Lower leg skin (tissue), 4 donors: ENCODE results near the gene LDB3. TPM values are rescaled to one million over a fixed set of nuclear protein-coding genes. Genes with fewer than 3 reads are reported as not detected.

Experiments
- DNase-seq, 2 donors: peaks; one replicate each; pipeline ENCODE4 v3.0.0-alpha.2; 2019; ENCODE audit warnings: low spot score in 2 of 2
- H3K4me3 ChIP-seq: fragments of 200-600 bp; sonication (generic); 2 replicates; pipeline ENCODE4 v1.5.1; 2017; ENCODE audit warnings: mild to moderate bottlenecking, low read depth; ENCODE audit not compliant: poor library complexity, severe bottlenecking
- POLR2A ChIP-seq, 2 donors: fragments of 450-650 bp; IDR thresholded peaks; one replicate each; pipeline ENCODE4 v1.6.1; 2016 to 2017; ENCODE audit warnings: antibody characterized with exemption in 2 of 2, mild to moderate bottlenecking in 1 of 2, moderate library complexity in 1 of 2
- WGBS, 2 donors: methylation state at CpG; one replicate each; pipeline ENCODE4 v1.1.5; 2018; 5-methylcytosine and 5-hydroxymethylcytosine counted together
- intact Hi-C: fragments of 100-400 bp; cut with DNase I; formaldehyde crosslinking; loops from one replicate; pipeline ENCODE4 v1.15.0; 2023; ENCODE audit warnings: low total_unique reads
- total RNA-seq, 4 donors: library from RNA; depleted of rRNA; stranded (reverse); fragments of >200 nt; gene quantifications; one replicate each; pipeline ENCODE4 v1.1.0, GENCODE V29; 2016
- TF ChIP-seq, protein P1 (sequence below), 3 donors: fragments of 450-650 bp; IDR thresholded peaks; one replicate each; pipeline ENCODE4 v1.5.1; 2016; ENCODE audit warnings: antibody characterized with exemption in 3 of 3, mild to moderate bottlenecking in 3 of 3, moderate library complexity in 2 of 3

Gene LDB3
- total RNA-seq, 4 donors from 2014 or later: 0.46 to 2.9 (median 0.83) TPM

DNA sequence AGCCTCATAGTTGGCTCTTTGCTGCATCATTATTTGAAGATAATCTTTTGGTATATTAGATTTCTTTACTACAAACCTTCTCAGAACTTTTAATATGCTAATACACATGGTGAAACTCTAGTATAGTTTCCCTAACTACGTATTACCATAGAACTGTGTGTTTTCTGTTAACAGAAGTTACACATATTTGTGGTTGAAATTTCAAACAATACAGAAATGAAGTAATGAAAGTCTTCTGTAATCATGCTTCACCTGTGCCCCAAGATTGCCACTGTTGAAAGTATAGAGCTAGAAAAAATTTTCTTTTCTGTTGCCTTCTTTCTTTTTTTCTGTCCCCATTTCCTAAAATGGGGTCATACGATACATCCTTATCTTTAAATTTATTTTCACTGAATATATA, 97.2 kb downstream of the LDB3 start:
- intact Hi-C loops: no loop called here
- TF ChIP-seq, protein P1, sequence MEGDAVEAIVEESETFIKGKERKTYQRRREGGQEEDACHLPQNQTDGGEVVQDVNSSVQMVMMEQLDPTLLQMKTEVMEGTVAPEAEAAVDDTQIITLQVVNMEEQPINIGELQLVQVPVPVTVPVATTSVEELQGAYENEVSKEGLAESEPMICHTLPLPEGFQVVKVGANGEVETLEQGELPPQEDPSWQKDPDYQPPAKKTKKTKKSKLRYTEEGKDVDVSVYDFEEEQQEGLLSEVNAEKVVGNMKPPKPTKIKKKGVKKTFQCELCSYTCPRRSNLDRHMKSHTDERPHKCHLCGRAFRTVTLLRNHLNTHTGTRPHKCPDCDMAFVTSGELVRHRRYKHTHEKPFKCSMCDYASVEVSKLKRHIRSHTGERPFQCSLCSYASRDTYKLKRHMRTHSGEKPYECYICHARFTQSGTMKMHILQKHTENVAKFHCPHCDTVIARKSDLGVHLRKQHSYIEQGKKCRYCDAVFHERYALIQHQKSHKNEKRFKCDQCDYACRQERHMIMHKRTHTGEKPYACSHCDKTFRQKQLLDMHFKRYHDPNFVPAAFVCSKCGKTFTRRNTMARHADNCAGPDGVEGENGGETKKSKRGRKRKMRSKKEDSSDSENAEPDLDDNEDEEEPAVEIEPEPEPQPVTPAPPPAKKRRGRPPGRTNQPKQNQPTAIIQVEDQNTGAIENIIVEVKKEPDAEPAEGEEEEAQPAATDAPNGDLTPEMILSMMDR (IDR thresholded peaks at IDR 0.05): no peak
- TF ChIP-seq POLR2A (IDR thresholded peaks at IDR 0.05): no peak
- H3K4me3 ChIP-seq: no peak overlapping the region
- 79 to 85% methylated on average over 2 of the region's 2 CpGs for WGBS, 2 donors
- DNase-seq: no peak

DNA sequence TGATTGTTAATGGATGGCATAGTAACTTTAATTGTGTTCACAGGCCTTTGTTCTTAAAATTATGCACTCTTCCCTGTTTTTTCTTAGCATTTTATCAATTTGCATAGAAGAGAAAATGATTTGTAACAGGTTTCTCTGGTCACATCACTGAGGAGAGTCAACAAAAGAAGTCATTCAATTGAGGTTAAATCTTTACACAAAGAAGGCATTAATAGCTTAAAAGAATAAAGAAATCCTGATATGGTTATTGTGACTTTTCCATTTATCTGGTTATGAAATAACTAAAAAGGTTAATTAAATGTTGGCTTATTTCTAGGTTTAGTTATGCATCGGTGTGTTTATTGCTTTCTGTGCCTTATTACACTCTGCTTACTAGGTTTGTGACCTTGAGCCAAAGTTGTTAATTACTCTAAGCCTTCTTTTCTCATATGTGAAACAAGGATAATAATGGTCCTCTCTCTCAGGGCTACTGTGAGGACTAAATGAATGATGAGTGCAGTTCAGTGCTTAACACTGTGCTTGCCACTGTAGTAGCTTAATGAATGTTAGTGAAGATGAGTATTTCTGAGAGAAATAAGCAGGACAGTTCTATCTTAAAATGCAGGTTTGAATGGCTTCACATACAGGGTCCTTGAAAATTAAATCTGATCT, 100.2 kb downstream of the LDB3 start:
- WGBS, 2 donors: 41 to 45% methylated on average over 1 of the region's 1 CpG
- H3K4me3 ChIP-seq: no peak overlapping the region
- TF ChIP-seq, protein P1 (IDR thresholded peaks at IDR 0.05): no peak
- TF ChIP-seq POLR2A (IDR thresholded peaks at IDR 0.05): no peak
- intact Hi-C loops: no loop called here
- DNase-seq: no peak

DNA sequence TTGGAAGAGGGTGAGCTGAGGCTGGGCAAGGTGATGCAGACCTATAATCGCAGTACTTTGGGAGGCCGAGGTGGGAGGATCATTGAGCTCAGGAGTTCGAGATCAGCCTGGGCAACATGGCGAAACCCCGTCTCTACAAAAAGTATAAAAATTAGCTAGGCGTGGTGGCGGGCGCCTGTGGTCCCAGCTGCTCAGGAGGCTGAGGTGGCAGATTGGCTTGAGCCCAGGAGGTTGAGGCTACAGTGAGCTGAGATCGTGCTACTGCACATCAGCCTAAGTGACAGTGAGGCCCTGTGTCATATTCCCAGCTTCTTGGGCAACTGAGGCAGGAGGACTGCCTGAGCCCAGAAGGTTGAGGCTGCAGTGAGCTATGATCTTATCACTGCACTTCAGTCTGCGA, 101.7 kb downstream of the LDB3 start:
- no peak overlapping the region for H3K4me3 ChIP-seq
- no peak for DNase-seq
- intact Hi-C loops: no loop called here
- no peak for TF ChIP-seq POLR2A (IDR thresholded peaks at IDR 0.05)
- TF ChIP-seq, protein P1 (IDR thresholded peaks at IDR 0.05): no peak
- WGBS, 2 donors: 80 to 84% methylated on average over 10 of the region's 10 CpGs

DNA sequence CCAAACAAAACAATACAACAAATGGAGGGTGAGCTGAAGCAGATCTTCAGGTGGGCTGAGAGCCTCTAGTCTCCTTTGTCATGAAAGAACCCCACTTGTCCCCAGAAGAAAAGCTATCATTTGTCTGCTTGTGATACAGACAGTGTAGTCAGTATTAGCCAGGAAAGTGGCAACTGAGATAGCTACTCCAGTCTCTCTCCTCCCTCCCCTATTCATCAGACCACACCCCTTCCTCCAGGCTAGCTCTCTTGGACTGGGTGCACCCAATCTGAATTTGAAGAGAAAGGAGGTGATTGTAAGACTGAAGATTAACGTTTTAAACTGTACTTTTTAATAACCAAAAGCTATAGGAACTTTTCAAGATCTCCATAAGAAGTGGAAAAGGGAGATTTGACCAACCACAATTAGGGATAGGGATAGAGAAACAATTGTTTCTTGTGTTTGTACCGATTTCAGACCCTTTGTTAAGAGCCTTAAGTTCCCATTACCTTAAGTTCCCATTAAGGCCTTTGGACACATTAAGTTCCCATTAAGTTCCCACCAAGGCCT, 102.2 kb downstream of the LDB3 start:
- TF ChIP-seq POLR2A (IDR thresholded peaks at IDR 0.05): no peak
- TF ChIP-seq, protein P1 (IDR thresholded peaks at IDR 0.05): no peak
- intact Hi-C loops: no loop called here
- DNase-seq: no peak
- 37 to 45% methylated on average over 2 of the region's 2 CpGs for WGBS, 2 donors
- no peak overlapping the region for H3K4me3 ChIP-seq

DNA sequence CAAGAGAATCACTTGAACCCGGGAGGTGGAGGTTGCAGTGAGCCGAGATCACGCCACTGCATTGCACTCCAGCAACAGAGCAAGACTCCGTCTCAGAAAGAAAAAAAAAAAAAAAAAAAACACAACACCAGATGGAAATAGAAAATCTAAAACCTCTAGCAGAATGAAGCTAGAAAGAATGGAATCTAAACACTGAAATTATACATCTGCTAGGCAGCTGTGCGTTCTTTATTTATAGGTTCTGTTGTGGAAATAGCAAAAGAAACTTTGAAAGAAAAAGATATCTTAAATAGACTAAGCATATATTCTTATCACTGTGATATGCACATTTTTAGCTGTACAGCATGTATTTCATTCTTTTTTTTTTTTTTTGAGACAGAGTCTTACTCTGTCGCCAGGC, 105.2 kb downstream of the LDB3 start:
- 81% methylated on average over 6 of the region's 6 CpGs for WGBS, 2 donors
- H3K4me3 ChIP-seq: no peak overlapping the region
- intact Hi-C loops: no loop called here
- no peak for TF ChIP-seq POLR2A (IDR thresholded peaks at IDR 0.05)
- TF ChIP-seq, protein P1 (IDR thresholded peaks at IDR 0.05): no peak
- DNase-seq: no peak
